K562 (cell line): ENCODE results near the gene HDAC7. TPM values are rescaled to one million over a fixed set of nuclear protein-coding genes. Genes with fewer than 3 reads are reported as not detected.

ENCODE experiments used
- ASH1L ChIP-seq: fragments of 450-650 bp; IDR thresholded peaks from 2 replicates; pipeline ENCODE4 v1.6.1; 2018; ENCODE audit warnings: borderline replicate concordance, mild to moderate bottlenecking, low read depth; ENCODE audit not compliant: partially characterized antibody
- BHLHE40 ChIP-seq: IDR thresholded peaks from 2 replicates; pipeline ENCODE4 v1.6.1; 2011; ENCODE audit warnings: low read length, improper control_type of control experiment
- CBX3 ChIP-seq, 2 experiments: IDR thresholded peaks; 1 replicate in 1 of 2; 2 replicates in 1 of 2; pipeline ENCODE4 v1.6.1; 2012; ENCODE audit warnings: inconsistent platforms in 2 of 2, low read length in 2 of 2, borderline replicate concordance in 1 of 2, control low read depth in 1 of 2
- CHCHD3 ChIP-seq: fragments of 250-450 bp; sonication (Bioruptor Pico); IDR thresholded peaks from 2 replicates; pipeline ENCODE4 v2.1.2; 2022; ENCODE audit warnings: mild to moderate bottlenecking
- FOXJ3 ChIP-seq: sonication (generic); formaldehyde crosslinking; IDR thresholded peaks from 2 replicates; pipeline ENCODE4 v1.4.0; 2020; ENCODE audit warnings: mild to moderate bottlenecking, missing genetic modification reagents
- HNRNPL ChIP-seq: fragments of 200-400 bp; formaldehyde crosslinking; IDR thresholded peaks from 2 replicates; pipeline ENCODE4 v1.6.1; 2017; ENCODE audit warnings: low read depth, mild to moderate bottlenecking, low read length
- IFI16 ChIP-seq: fragments of 250-450 bp; sonication (Bioruptor Pico); IDR thresholded peaks from 2 replicates; pipeline ENCODE4 v2.1.2; 2022; ENCODE audit warnings: mild to moderate bottlenecking, inconsistent platforms
- KDM2B ChIP-seq: fragments of 250-450 bp; sonication (Bioruptor Pico); IDR thresholded peaks from 2 replicates; pipeline ENCODE4 v1.8.0; 2021; ENCODE audit warnings: mild to moderate bottlenecking, moderate library complexity
- LARP7 ChIP-seq: fragments of 450-650 bp; IDR thresholded peaks from 2 replicates; pipeline ENCODE4 v1.6.1; 2016
- SMARCB1 ChIP-seq: IDR thresholded peaks from 2 replicates; pipeline ENCODE4 v1.6.1; 2011; ENCODE audit warnings: improper control_type of control experiment, low read depth; ENCODE audit not compliant: insufficient read length
- ZBTB40 ChIP-seq, 2 experiments: fragments of 450-650 bp in 1 of 2; sonication (generic) in 1 of 2; formaldehyde crosslinking in 1 of 2; IDR thresholded peaks; 2 replicates each; pipeline versions ENCODE4 v1.7.1 to v1.9.0; 2016 to 2022; ENCODE audit warnings: inconsistent platforms in 1 of 2, mild to moderate bottlenecking in 1 of 2, missing genetic modification reagents in 1 of 2
- ZFP36 ChIP-seq: fragments of 150-350 bp; IDR thresholded peaks from 2 replicates; pipeline ENCODE4 v1.6.1; 2018; ENCODE audit warnings: low read length, low read depth; ENCODE audit not compliant: partially characterized antibody
- ZNF133 ChIP-seq: fragments of 250-450 bp; sonication (Bioruptor Pico); IDR thresholded peaks from 2 replicates; pipeline ENCODE4 v1.4.0; 2020; ENCODE audit warnings: mild to moderate bottlenecking
- ZNF263 ChIP-seq: sonication (generic); formaldehyde crosslinking; IDR thresholded peaks from 2 replicates; pipeline ENCODE4 v1.8.0; 2022; ENCODE audit warnings: mild to moderate bottlenecking, missing genetic modification reagents, borderline replicate concordance
- ZNF347 ChIP-seq: fragments of 450-650 bp; formaldehyde crosslinking; IDR thresholded peaks from 2 replicates; pipeline ENCODE4 v1.4.0; 2020; ENCODE audit warnings: low read depth, mild to moderate bottlenecking, moderate library complexity
- polyA plus RNA-seq, 8 experiments: library from polyadenylated mRNA; depleted of rRNA in 4 of 8; stranded (reverse) in 5 of 8; unstranded in 3 of 8; fragments of >200 nt; fragmentation: Nextera tagmentation in 2 of 8; fragmentation: Illumina TruSeq in 1 of 8; extraction: Ambion mirVana in 2 of 8; extraction: Trizol in 1 of 8; gene quantifications; 2 replicates each; pipeline versions ENCODE4 v1.2.1 to v1.2.3, GENCODE V29; 2011 to 2014; ENCODE audit warnings: inconsistent platforms in 1 of 8, missing spikeins in 1 of 8
- total RNA-seq, 7 experiments: library from RNA; depleted of rRNA in 6 of 7; stranded (reverse); fragments of >200 nt in 6 of 7; fragmentation: Illumina TruSeq in 2 of 7; extraction: Trizol in 2 of 7; gene quantifications; 2 replicates each; pipeline versions ENCODE4 v1.2.1 to v1.2.3, GENCODE V29; 2011 to 2021; ENCODE audit warnings: low replicate concordance in 1 of 7
- TF ChIP-seq, protein P1 (sequence below): sonication (generic); formaldehyde crosslinking; IDR thresholded peaks from 2 replicates; pipeline ENCODE4 v1.8.0; 2023; ENCODE audit warnings: mild to moderate bottlenecking, missing genetic modification reagents

HDAC7 gene
- total and polyA plus RNA-seq, 9 of the 15 experiments (the other 6 are each of a cell fraction or from before 2014, with no cell fraction given) = 2.5 to 129 (median 31.1) TPM

- TF ChIP-seq ZBTB40 (IDR thresholded peaks at IDR 0.05) (no peak), ZBTB40 (CRISPR knock-in tag; IDR thresholded peaks at IDR 0.05) (no peak), BHLHE40 (no peak), KDM2B (CRISPR knock-in tag) (no peak), CBX3 (IDR thresholded peaks at IDR 0.05; ENCODE audit: borderline replicate concordance in 1 of 2, low read length in 2 of 2) (peak in 1 of 2 experiments; percentile 18; a peak in 1 of 3 replicates), ZNF263 (CRISPR knock-in tag) (peak; percentile 44; the same call in 1 of the 2 replicates), ZNF133 (CRISPR knock-in tag) (no peak), LARP7 (no peak), IFI16 (CRISPR knock-in tag) (no peak), ZNF347 (CRISPR knock-in tag) (no peak), CHCHD3 (no peak), ASH1L (no peak), SMARCB1 (no peak), FOXJ3 (CRISPR knock-in tag) (no peak), ZFP36 (peak; percentile 75), HNRNPL (no peak)
- TF ChIP-seq, protein P1, sequence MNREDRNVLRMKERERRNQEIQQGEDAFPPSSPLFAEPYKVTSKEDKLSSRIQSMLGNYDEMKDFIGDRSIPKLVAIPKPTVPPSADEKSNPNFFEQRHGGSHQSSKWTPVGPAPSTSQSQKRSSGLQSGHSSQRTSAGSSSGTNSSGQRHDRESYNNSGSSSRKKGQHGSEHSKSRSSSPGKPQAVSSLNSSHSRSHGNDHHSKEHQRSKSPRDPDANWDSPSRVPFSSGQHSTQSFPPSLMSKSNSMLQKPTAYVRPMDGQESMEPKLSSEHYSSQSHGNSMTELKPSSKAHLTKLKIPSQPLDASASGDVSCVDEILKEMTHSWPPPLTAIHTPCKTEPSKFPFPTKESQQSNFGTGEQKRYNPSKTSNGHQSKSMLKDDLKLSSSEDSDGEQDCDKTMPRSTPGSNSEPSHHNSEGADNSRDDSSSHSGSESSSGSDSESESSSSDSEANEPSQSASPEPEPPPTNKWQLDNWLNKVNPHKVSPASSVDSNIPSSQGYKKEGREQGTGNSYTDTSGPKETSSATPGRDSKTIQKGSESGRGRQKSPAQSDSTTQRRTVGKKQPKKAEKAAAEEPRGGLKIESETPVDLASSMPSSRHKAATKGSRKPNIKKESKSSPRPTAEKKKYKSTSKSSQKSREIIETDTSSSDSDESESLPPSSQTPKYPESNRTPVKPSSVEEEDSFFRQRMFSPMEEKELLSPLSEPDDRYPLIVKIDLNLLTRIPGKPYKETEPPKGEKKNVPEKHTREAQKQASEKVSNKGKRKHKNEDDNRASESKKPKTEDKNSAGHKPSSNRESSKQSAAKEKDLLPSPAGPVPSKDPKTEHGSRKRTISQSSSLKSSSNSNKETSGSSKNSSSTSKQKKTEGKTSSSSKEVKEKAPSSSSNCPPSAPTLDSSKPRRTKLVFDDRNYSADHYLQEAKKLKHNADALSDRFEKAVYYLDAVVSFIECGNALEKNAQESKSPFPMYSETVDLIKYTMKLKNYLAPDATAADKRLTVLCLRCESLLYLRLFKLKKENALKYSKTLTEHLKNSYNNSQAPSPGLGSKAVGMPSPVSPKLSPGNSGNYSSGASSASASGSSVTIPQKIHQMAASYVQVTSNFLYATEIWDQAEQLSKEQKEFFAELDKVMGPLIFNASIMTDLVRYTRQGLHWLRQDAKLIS = no peak
Observed at GRCh38 chr12:47742253-47742825, 77.4 kb downstream of the HDAC7 start (continued).
